CD4-positive, alpha-beta T cell (primary cell): ENCODE results near the gene RNF4. TPM values are rescaled to one million over a fixed set of nuclear protein-coding genes. Genes with fewer than 3 reads are reported as not detected.

ENCODE experiments used
- ATAC-seq: fragments of 200-7000 bp; cut with Tn5 transposase; one replicate; pipeline ENCODE4 v1.10.0; 2022; ENCODE audit warnings: mild to moderate bottlenecking; ENCODE audit not compliant: poor library complexity
- CTCF ChIA-PET: fragments of 350-600 bp; sonication (Branson Sonifier 250); formaldehyde crosslinking; loops from one replicate; lab custom pipeline; 2021; ENCODE audit warnings: antibody characterized with exemption, inconsistent platforms; lab: Charles Lee
- POLR2A ChIA-PET: fragments of 350-600 bp; sonication (Branson Sonifier 250); formaldehyde crosslinking; loops from one replicate; lab custom pipeline; 2021; ENCODE audit warnings: antibody characterized with exemption, inconsistent platforms; lab: Charles Lee
- DNase-seq, 14 experiments: peaks; one replicate each; pipeline ENCODE4 v3.0.0-alpha.2; 2013 to 2020; ENCODE audit warnings: mixed read lengths in 2 of 14
- H3K27ac ChIP-seq, 2 donors: one replicate each; pipeline versions ENCODE4 v1.5.1 to v1.7.0; 2013; ENCODE audit warnings: low read length in 2 of 2, low read depth in 1 of 2, mild to moderate bottlenecking in 1 of 2
- H3K27me3 ChIP-seq, 2 experiments: 1 replicate in 1 of 2; 2 replicates in 1 of 2; pipeline versions ENCODE4 v1.6.1 to v1.7.0; 2013; ENCODE audit warnings: low read length in 2 of 2, control low read depth in 1 of 2, mild to moderate bottlenecking in 1 of 2, moderate library complexity in 1 of 2; ENCODE audit not compliant: insufficient read depth in 2 of 2, control insufficient read depth in 1 of 2
- H3K36me3 ChIP-seq: one replicate; pipeline ENCODE4 v1.6.1; 2013; ENCODE audit warnings: low read length, control low read depth; ENCODE audit not compliant: insufficient read depth
- H3K4me1 ChIP-seq: one replicate; pipeline ENCODE4 v1.6.1; 2013; ENCODE audit warnings: low read length, control low read depth; ENCODE audit not compliant: insufficient read depth
- H3K4me3 ChIP-seq: one replicate; pipeline ENCODE4 v1.5.1; 2013; ENCODE audit warnings: mild to moderate bottlenecking, low read length, moderate library complexity
- H3K9me3 ChIP-seq, 2 experiments: 1 replicate in 1 of 2; 2 replicates in 1 of 2; pipeline versions ENCODE4 v1.6.1 to v1.7.0; 2013; ENCODE audit warnings: low read length in 2 of 2, mild to moderate bottlenecking in 2 of 2, control low read depth in 1 of 2, moderate library complexity in 1 of 2; ENCODE audit not compliant: control insufficient read depth in 1 of 2, insufficient read depth in 1 of 2
- H3K27ac Mint-ChIP-seq: one replicate; pipeline ENCODE4 v1.8.0; 2020; ENCODE audit warnings: mixed read lengths
- H3K27me3 Mint-ChIP-seq: one replicate; pipeline ENCODE4 v1.8.0; 2021; ENCODE audit warnings: mixed read lengths
- H3K36me3 Mint-ChIP-seq: one replicate; pipeline ENCODE4 v1.8.0; 2021; ENCODE audit warnings: low read depth, mixed read lengths
- H3K4me1 Mint-ChIP-seq: one replicate; pipeline ENCODE4 v1.8.0; 2021; ENCODE audit warnings: low read depth, mixed read lengths
- H3K4me3 Mint-ChIP-seq: one replicate; pipeline ENCODE4 v1.8.0; 2020; ENCODE audit warnings: mild to moderate bottlenecking, mixed read lengths
- H3K9me3 Mint-ChIP-seq: one replicate; pipeline ENCODE4 v1.8.0; 2020; ENCODE audit warnings: mixed read lengths
- CTCF ChIP-seq: fragments of 200-600 bp; IDR thresholded peaks from one replicate; pipeline ENCODE4 v1.8.0; 2022; ENCODE audit warnings: antibody characterized with exemption, mild to moderate bottlenecking
- intact Hi-C, 2 experiments: fragments of 100-400 bp; cut with DNase I in 1 of 2; cut with micrococcal nuclease in 1 of 2; formaldehyde crosslinking; loops; one replicate each; pipeline versions ENCODE4 v1.15.1 to v1.9.0; 2023 to 2025; cut with DNase I, micrococcal nuclease
- total RNA-seq, 174 experiments: library from RNA in 2 of 174; stranded (reverse) in 2 of 174; gene quantifications; one replicate each; pipeline ENCODE4 v1.2.3 and lab custom pipeline; 2021 to 2026

The RNF4 gene
- total RNA-seq, 2 experiments from 2014 or later: 106 to 109 TPM

- Histone ChIP-seq H3K4me1 (peaks cover 15% of the 10 kb centered on the region), H3K4me3 (no peak overlapping the region), H3K27me3 (peaks cover 0 to 5% of the 10 kb centered on the region in 2 experiments), H3K27ac (no peak overlapping the region), H3K36me3 (no peaks in the 10 kb centered on the region), H3K9me3 (no peaks in the 10 kb centered on the region)
- no peak for TF ChIP-seq CTCF
- no peaks in the 10 kb centered on the region for H3K27me3 Mint-ChIP-seq
- intact Hi-C loops: loop anchor here in 1 of 2 experiments (5.0 to 10.0 kb wide), 2 partner anchors 179 to 747 kb away; partner anchors contain the start of gene SLBP
- ChIA-PET CTCF (interaction anchor here (1.2 to 1.9 kb wide), 4 partner anchors 20 to 241 kb away, joined by 4 to 9 read pairs (median 8); partner anchors contain the start of gene CFAP99), POLR2A (interaction anchor here (1.1 kb wide), 1 partner anchor 199 kb away, joined by 3 read pairs; the partner anchor contains the start of gene MXD4)
- H3K4me1 Mint-ChIP-seq: peaks cover 6% of the 10 kb centered on the region
- no peaks in the 10 kb centered on the region for H3K36me3 Mint-ChIP-seq
- DNase-seq: no peak
- no peaks in the 10 kb centered on the region for H3K9me3 Mint-ChIP-seq
- H3K27ac Mint-ChIP-seq: no peak overlapping the region
- peak overlapping the region; percentile 85 for H3K4me3 Mint-ChIP-seq
- no peak for ATAC-seq
Observed at GRCh38 chr4:2461246-2461960, 7.5 kb upstream of the RNF4 start.

- peaks cover 12% of the 10 kb centered on the region for H3K4me1 Mint-ChIP-seq
- peaks cover 18% of the 10 kb centered on the region for H3K4me1 ChIP-seq
- peaks cover 0 to 5% of the 10 kb centered on the region in 2 experiments for H3K27me3 ChIP-seq
- H3K9me3 ChIP-seq: no peaks in the 10 kb centered on the region
- peak; percentile 40 to 89 (median 60) for DNase-seq
- ChIA-PET POLR2A (interaction anchor here (0.6 to 1.1 kb wide), 5 partner anchors 43 to 243 kb away, joined by 3 to 5 read pairs (median 3); partner anchors contain the start of genes CFAP99 and MXD4), CTCF (interaction anchor here (0.6 to 1.9 kb wide), 8 partner anchors 10 to 242 kb away, joined by 3 to 9 read pairs (median 4); partner anchors contain the start of gene CFAP99)
- peak; percentile 46 for TF ChIP-seq CTCF
- H3K4me3 ChIP-seq: no peak overlapping the region
- H3K27me3 Mint-ChIP-seq: no peaks in the 10 kb centered on the region
- ATAC-seq: peak; percentile 98
- intact Hi-C loops: loop anchor here in 1 of 2 experiments (2.0 to 10.0 kb wide), 4 partner anchors 42 to 748 kb away; partner anchors contain the start of gene SLBP
- no peaks in the 10 kb centered on the region for H3K36me3 ChIP-seq
- no peak overlapping the region for H3K27ac Mint-ChIP-seq
- H3K9me3 Mint-ChIP-seq: no peaks in the 10 kb centered on the region
- peak overlapping the region; percentile 85 for H3K4me3 Mint-ChIP-seq
- H3K36me3 Mint-ChIP-seq: no peaks in the 10 kb centered on the region
- H3K27ac ChIP-seq: no peak overlapping the region
Observed at GRCh38 chr4:2462218-2462991, 6.5 kb upstream of the RNF4 start.
